ENCODE data around the gene NDUFV3. TPM values are rescaled to one million over a fixed set of nuclear protein-coding genes. Genes with fewer than 3 reads are reported as not detected.

NDUFV3 gene
- total and polyA plus RNA-seq, 5 experiments from 2014 or later, result 10.2 to 37.1 (median 27.2) TPM

- Mint-ChIP-seq H3K27ac (peak overlapping the region in 2 of 10 donors; percentile 25 to 86), H3K4me1 (peaks cover 0 to 9% (median 5%) of the 10 kb centered on the region in 4 donors), H3K4me3 (no peak overlapping the region), H3K27me3 (no peaks in the 10 kb centered on the region), H3K9me3 (no peaks in the 10 kb centered on the region), H3K36me3 (peaks cover 0 to 79% (median 14%) of the 10 kb centered on the region in 3 donors)
- ATAC-seq (peak; percentile 36 to 46), DNase-seq (peak in 1 of 10 donors; percentile 17)
- POLR2A ChIA-PET, result no interaction called here
Measured at GRCh38 chr21:42850866-42851391, 42.2 kb upstream of the NDUFV3 start.

- Mint-ChIP-seq H3K4me1 (peaks cover 0 to 12% (median 5%) of the 10 kb centered on the region in 4 donors), H3K9me3 (no peaks in the 10 kb centered on the region), H3K27ac (peak overlapping the region in 2 of 10 donors; percentile 31 to 73), H3K27me3 (no peaks in the 10 kb centered on the region), H3K36me3 (peaks cover 0 to 79% (median 18%) of the 10 kb centered on the region in 3 donors), H3K4me3 (peak overlapping the region in 1 of 10 donors; percentile 32)
- ATAC-seq, result no peak
- POLR2A ChIA-PET, result no interaction called here
- DNase-seq, result peak in 1 of 10 donors; percentile 47
Measured at GRCh38 chr21:42851812-42852665, 41.1 kb upstream of the NDUFV3 start.

GRCh38 chr21:42852925-42853570, 40.1 kb upstream of the NDUFV3 start:
- peak in 1 of 10 donors; percentile 52 for DNase-seq
- no peak for ATAC-seq
- Mint-ChIP-seq H3K9me3 (no peaks in the 10 kb centered on the region), H3K36me3 (peaks cover 0 to 84% (median 20%) of the 10 kb centered on the region in 3 donors), H3K27me3 (no peaks in the 10 kb centered on the region), H3K4me1 (peaks cover 0 to 19% (median 8%) of the 10 kb centered on the region in 4 donors), H3K27ac (no peak overlapping the region), H3K4me3 (no peak overlapping the region)
- POLR2A ChIA-PET, result no interaction called here

GRCh38 chr21:42853621-42854020, 39.5 kb upstream of the NDUFV3 start:
- Mint-ChIP-seq H3K27ac (no peak overlapping the region), H3K9me3 (no peaks in the 10 kb centered on the region), H3K4me3 (no peak overlapping the region), H3K36me3 (peaks cover 0 to 89% (median 23%) of the 10 kb centered on the region in 3 donors), H3K27me3 (no peaks in the 10 kb centered on the region), H3K4me1 (peaks cover 0 to 21% (median 9%) of the 10 kb centered on the region in 4 donors)
- ATAC-seq, result no peak
- POLR2A ChIA-PET, result no interaction called here
- peak in 1 of 10 donors; percentile 58 for DNase-seq

GRCh38 chr21:42854246-42855010, 38.7 kb upstream of the NDUFV3 start:
- Mint-ChIP-seq H3K36me3 (peaks cover 0 to 90% (median 22%) of the 10 kb centered on the region in 3 donors), H3K27ac (peak overlapping the region in 2 of 10 donors; percentile 27 to 51), H3K4me1 (peaks cover 0 to 20% (median 7%) of the 10 kb centered on the region in 4 donors), H3K27me3 (no peaks in the 10 kb centered on the region), H3K4me3 (no peak overlapping the region), H3K9me3 (no peaks in the 10 kb centered on the region)
- ATAC-seq (no peak), DNase-seq (peak in 1 of 10 donors; percentile 41)
- POLR2A ChIA-PET, result no interaction called here

GRCh38 chr21:42855171-42855936, 37.8 kb upstream of the NDUFV3 start:
- POLR2A ChIA-PET, result no interaction called here
- no peak overlapping the region for H3K27ac Mint-ChIP-seq
- peak in 1 of 10 donors; percentile 18 for DNase-seq
- no peaks in the 10 kb centered on the region for H3K9me3 Mint-ChIP-seq
- no peaks in the 10 kb centered on the region for H3K27me3 Mint-ChIP-seq
- H3K36me3 Mint-ChIP-seq, result peaks cover 0 to 85% (median 20%) of the 10 kb centered on the region in 3 donors
- no peak for ATAC-seq
- H3K4me3 Mint-ChIP-seq, result no peak overlapping the region
- peaks cover 0 to 20% (median 7%) of the 10 kb centered on the region in 4 donors for H3K4me1 Mint-ChIP-seq

GRCh38 chr21:42855937-42856335, 37.2 kb upstream of the NDUFV3 start:
- Mint-ChIP-seq H3K27me3 (no peaks in the 10 kb centered on the region), H3K27ac (no peak overlapping the region), H3K4me1 (peaks cover 0 to 20% (median 7%) of the 10 kb centered on the region in 4 donors), H3K9me3 (no peaks in the 10 kb centered on the region), H3K4me3 (no peak overlapping the region), H3K36me3 (peaks cover 0 to 86% (median 20%) of the 10 kb centered on the region in 3 donors)
- POLR2A ChIA-PET, result no interaction called here
- no peak for ATAC-seq
- no peak for DNase-seq

GRCh38 chr21:42857216-42857615, 35.9 kb upstream of the NDUFV3 start:
- no peaks in the 10 kb centered on the region for H3K27me3 Mint-ChIP-seq
- peak overlapping the region in 3 of 10 donors; percentile 8 to 74 (median 71) for H3K27ac Mint-ChIP-seq
- H3K4me3 Mint-ChIP-seq, result no peak overlapping the region
- H3K4me1 Mint-ChIP-seq, result peaks cover 0 to 20% (median 6%) of the 10 kb centered on the region in 4 donors
- POLR2A ChIA-PET, result no interaction called here
- peaks cover 0 to 84% (median 20%) of the 10 kb centered on the region in 3 donors for H3K36me3 Mint-ChIP-seq
- ATAC-seq (no peak), DNase-seq (no peak)
- no peaks in the 10 kb centered on the region for H3K9me3 Mint-ChIP-seq

- no peak for ATAC-seq
- peaks cover 0 to 82% (median 20%) of the 10 kb centered on the region in 3 donors for H3K36me3 Mint-ChIP-seq
- peak in 1 of 10 donors; percentile 15 for DNase-seq
- POLR2A ChIA-PET, result no interaction called here
- no peaks in the 10 kb centered on the region for H3K27me3 Mint-ChIP-seq
- no peak overlapping the region for H3K4me3 Mint-ChIP-seq
- H3K9me3 Mint-ChIP-seq, result no peaks in the 10 kb centered on the region
- H3K27ac Mint-ChIP-seq, result peak overlapping the region in 3 of 10 donors; percentile 21 to 76 (median 74)
- H3K4me1 Mint-ChIP-seq, result peaks cover 0 to 28% (median 10%) of the 10 kb centered on the region in 4 donors
Measured at GRCh38 chr21:42858185-42858847, 34.8 kb upstream of the NDUFV3 start.

GRCh38 chr21:42858957-42859890, 33.9 kb upstream of the NDUFV3 start:
- Mint-ChIP-seq H3K9me3 (no peaks in the 10 kb centered on the region), H3K4me3 (no peak overlapping the region), H3K27me3 (no peaks in the 10 kb centered on the region), H3K4me1 (peaks cover 0 to 28% (median 10%) of the 10 kb centered on the region in 4 donors), H3K36me3 (peaks cover 0 to 82% (median 20%) of the 10 kb centered on the region in 3 donors), H3K27ac (peak overlapping the region in 3 of 10 donors; percentile 9 to 60 (median 24))
- ATAC-seq (no peak), DNase-seq (peak in 1 of 10 donors; percentile 21)
- POLR2A ChIA-PET, result no interaction called here
